Hindlimb muscle (tissue), 1 donor: ENCODE results near the gene PAXX. TPM values are rescaled to one million over a fixed set of nuclear protein-coding genes. Genes with fewer than 3 reads are reported as not detected.

Experiments
- DNase-seq: peaks from one replicate; pipeline ENCODE4 v3.0.0-alpha.2; 2013
- polyA plus RNA-seq: library from polyadenylated mRNA; unstranded; fragments of 120-200 nt; gene quantifications from one replicate; pipeline ENCODE4 v1.2.1, GENCODE V29; 2013; ENCODE audit not compliant: insufficient read length

PAXX gene, protein sequence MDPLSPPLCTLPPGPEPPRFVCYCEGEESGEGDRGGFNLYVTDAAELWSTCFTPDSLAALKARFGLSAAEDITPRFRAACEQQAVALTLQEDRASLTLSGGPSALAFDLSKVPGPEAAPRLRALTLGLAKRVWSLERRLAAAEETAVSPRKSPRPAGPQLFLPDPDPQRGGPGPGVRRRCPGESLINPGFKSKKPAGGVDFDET
- 23.9 TPM for polyA plus RNA-seq

- peak; percentile 87 for DNase-seq
These were observed at the start of gene PAXX for GRCh38 chr9:136991993-136992818. Gene PAXX, plus strand, starts transcription at chr9:136992422. Its CDS starts 22 bp downstream, at chr9:136992444.

DNA sequence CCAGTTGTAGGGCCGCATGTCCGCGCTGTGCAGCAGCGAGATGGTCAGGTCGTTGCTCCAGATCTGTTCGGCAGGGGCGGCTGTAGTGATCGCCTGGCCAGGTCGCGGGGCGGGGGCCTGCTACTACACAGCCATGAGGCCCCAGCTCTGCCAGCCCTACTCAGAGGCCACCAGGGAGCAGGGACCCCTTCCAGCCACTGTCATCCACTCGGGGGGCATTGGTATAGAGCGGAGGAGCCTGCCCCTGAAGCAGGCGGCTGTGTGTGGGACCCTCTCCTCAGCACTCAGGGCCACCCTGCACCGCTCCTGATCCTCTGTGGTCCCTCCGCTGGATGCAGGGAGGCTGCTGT is 49.4 kb upstream of the PAXX start:
- no peak for DNase-seq

DNA sequence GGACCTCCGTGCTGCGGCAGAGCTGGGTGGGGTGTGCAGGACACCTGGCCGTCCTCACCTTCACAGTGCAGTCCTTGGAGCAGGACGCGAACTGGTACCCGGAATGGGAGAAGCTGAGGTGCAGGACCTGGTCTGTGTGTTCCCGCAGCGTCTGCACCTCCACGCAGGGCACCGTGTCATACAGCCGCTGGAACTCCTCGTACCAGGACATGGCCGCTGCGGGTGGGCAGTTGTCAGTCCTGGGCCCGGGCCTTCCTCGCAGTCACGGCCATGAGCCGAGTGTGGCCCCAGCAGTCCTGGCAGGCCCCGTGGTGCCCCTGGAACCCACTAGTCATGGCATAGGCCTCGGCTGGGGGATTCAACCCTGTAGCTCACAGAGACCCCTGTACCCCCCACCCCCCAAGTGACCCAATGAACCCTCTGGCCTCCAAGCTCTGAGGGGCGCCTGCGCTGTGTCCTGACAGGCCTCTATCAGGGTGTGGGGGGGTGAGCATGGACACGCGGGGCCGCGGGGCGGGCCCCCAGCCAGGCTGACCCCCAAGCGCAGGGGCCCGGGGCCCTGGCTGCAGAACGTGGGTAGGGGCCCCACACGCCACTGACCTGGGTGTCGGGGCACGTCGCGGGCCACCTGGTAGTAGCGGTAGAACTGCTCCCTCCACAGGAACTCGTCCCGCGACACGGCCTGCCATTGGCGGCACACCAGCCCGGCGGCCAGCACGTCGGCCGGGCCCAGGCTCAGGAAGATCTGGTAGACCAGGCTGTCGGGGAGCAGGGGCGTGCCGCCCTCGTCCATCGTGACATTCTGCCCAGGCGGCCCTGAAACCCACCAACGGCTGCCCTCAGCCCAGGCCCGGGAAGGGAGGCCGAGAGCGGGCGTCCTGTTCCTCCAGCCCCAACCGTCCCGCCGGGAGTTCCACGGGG is 48.7 kb upstream of the PAXX start:
- no peak for DNase-seq

GRCh38 chr9:136944212-136944518 is 48.1 kb upstream of the PAXX start:
- no peak for DNase-seq

DNA sequence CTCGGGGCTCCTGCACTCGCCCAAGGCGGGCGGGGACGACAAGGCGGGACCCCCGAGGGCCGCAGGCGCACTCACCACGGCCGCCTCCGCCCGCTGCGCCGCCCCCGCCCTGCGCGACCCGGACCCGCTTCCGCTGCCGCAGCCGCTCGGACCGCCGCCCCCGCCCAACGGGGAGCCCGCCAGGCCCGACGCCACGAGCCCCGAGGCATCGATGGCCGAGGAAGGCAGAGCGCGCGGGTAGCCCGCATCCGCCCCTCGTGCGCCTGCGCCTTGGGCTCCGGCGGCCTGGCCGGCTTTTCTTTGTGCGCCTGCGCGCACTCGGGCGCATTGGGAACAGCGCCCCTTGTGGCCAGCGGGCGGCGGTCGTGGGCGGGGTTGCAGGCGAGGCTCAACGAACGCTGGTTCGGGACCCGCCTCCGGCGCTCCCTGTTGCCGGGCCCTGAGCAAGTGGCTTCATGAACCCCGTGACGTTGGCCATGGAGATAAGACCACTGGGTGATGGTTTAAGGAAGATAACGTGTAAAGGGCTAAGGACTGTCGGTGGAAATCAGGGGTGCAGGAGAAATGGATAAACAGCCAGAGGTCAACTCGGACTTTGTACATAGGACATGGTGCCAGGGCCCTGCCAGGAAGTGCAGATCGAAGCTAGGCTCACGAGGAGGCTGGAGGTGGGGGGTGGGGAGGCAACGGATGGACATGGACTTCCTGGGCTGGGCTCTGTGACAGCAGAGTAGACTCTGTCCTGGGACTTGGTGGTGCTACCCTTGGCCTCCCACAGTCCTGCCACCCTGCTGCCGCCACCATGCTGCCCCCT is 47.5 kb upstream of the PAXX start, which contains the start of the genes C8G and FBXW5:
Gene C8G (plus strand): TSS at position 725 of the 814 bp plus-strand sequence. CDS start 78 bp downstream, at position 803.
Gene FBXW5 (minus strand): TSS at position 220 of the 814 bp plus-strand sequence. CDS start 655 bp downstream, outside the sequence.
- peak; percentile 97 for DNase-seq

- no peak for DNase-seq
These were observed 46.6 kb upstream of the PAXX start for GRCh38 chr9:136945333-136946227.

DNA sequence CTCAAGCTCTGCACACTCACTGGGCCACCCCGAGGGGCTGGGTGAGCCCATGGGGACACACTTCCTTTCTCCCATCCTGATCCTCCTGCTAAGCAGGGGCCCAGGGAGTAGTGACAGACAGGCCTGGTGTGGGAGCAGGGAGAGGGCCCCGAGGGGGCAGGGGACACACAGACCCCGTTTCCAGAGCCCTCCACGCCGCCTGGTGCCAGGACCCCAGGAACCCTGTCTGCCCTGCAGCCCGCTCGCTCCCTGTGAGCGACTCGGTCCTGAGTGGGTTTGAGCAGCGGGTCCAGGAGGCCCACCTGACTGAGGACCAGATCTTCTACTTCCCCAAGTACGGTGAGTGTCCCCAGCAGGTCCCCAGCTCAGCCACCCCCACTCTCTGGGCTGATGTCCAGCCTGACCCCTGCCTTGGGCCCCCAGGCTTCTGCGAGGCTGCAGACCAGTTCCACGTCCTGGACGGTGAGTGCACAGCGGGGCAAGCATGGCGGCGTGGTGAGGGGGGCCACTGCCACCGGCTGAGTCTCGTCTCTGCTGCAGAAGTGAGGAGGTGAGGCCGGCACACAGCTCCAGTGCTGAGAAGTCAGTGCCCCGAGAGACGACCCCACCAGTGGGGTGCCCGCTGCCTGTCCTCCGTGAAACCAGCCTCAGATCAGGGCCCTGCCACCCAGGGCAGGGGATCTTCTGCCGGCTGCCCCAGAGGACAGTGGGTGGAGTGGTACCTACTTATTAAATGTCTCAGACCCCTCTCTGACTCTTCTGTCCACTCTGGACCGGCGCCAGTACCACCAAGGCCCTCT is 45.8 kb upstream of the PAXX start:
- DNase-seq = no peak

- DNase-seq = no peak
These were observed 45.0 kb upstream of the PAXX start for GRCh38 chr9:136947028-136947891.

DNA sequence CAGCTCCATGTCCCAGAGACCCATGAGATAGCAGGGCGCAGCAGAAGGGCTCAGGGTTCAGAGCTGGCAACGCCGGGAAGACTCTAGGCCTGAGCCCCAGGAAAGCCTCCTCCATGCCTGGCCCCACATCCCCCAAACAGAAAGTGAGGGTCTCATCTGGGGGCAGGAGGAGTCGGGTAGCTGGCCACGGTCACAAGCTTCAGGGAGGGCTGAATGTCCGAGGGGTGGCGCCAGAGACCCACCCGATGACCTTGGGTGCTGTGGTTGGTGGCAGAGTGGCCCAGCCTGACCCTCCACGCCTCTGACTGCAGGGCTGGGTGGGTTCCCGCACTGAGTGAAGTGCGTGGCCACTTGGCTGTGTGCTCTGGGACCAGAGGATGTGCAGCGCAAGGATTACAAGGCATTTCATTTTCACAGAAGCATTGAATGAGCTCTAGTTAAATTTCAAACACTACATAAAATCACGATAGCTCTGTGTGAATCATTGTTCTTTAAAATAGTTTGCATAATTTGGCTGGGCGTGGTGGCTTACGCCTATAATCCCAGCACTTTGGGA is 44.2 kb upstream of the PAXX start:
- DNase-seq = no peak

- no peak for DNase-seq
These were observed 42.9 kb upstream of the PAXX start for GRCh38 chr9:136949239-136949816.

- DNase-seq = peak; percentile 78
These were observed 42.2 kb upstream of the PAXX start for GRCh38 chr9:136949817-136950655.

DNA sequence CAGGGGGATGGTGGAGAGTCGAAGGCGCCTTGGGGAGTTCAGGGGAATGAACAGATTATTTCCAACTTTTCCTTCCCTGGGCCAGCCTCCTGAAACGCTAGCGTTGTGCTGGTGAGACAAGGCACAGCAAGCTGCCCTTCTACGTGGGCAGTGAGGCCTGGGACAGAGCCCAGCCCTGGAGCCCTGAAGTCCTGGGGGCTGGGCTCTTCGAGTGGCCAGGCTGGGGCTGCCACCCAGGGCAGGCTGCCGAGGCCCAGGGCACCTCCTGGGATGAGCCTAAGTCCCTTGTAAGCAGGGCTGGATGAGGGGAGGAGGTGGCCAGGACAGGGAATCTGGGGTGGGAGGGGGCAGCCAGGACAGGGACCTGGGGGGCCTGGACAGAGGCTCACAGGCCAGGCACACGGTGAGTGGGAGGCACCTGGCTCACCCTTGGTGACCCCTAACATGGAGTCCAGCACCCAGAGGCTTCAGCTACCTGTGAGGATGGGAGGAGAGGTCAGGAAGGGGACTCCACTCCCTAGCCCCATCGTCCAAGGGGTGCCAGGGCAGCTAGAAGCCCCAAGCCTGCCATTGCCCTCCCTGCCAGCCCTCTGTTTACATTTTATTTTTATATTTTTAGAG is 41.5 kb upstream of the PAXX start:
- no peak for DNase-seq

DNA sequence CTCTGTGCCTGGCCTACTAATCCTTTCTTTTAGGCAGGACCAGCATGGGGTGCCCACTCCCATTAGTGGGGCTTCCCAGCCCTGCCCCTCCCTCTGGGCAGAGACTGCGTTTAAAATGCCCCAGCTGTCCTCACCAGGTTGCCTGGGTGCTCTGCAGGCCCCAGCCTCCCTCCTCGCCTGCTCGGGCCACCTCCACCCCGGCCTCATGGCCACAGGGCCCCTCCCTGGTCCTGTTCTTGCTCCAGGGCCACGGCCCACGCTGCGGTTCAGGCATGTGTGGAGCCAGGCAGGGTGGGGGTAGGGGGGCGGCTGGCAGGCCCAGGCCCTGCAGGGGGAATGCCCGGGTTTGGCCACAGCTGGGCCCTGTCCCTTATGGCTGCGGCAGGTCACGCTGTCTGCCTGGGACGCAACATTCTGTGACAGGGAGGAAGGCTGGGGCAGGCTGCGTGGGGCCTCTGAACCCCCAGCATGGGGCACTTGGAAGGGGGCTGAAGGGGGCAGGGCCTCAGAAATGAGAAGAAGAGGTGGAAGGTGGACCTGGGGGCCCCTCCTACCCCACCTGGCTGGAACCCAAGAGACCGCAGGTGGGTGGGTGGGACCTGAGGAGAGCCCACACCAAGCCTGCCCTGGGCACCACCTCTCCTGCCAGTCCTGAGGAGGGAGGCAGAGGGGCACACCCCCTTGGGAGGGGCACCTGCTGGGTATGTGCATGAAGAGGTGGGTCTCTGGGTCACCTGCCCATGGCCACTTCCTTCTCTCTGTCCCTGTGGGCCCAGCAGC is 40.5 kb upstream of the PAXX start, which contains the start of gene LCN12:
Gene LCN12 (plus strand): TSS at position 733 of the 780 bp plus-strand sequence. CDS start 55 bp downstream, outside the sequence.
- DNase-seq = no peak

DNA sequence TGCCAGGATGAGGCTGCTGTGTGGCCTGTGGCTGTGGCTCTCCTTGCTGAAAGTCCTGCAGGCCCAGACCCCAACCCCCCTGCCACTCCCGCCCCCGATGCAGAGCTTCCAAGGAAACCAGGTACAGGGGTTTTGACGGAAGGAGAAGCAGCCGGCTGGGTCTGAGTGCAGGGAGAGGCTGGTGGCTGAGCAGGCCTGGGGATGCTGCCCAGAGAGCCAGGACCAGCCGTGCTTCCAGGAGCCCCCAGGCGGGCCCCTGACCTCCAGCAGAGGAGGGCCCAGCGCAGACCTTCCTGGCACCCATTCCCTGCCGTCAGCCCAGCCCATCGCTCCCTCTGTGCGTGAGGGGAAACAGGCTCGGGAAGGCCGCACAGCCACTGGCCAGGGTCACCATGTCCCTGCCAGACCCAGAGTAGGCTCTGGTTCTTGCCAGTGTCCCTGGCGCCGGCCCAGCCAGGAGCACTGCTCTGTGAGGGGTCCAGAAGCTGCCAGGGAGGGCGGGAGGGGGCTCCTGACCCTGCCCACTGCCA is 39.8 kb upstream of the PAXX start:
- no peak for DNase-seq
